H1 (cell line): ENCODE measurements around the gene ADAD2. TPM values are rescaled to one million over a fixed set of nuclear protein-coding genes. Genes with fewer than 3 reads are reported as not detected.

ENCODE experiments used
- BCL11A ChIP-seq, 2 experiments: IDR thresholded peaks; one replicate each; pipeline ENCODE4 v1.6.1; 2011; ENCODE audit warnings: low read depth in 2 of 2, low read length in 2 of 2, mild to moderate bottlenecking in 2 of 2
- CHD2 ChIP-seq: IDR thresholded peaks from 2 replicates; pipeline ENCODE4 v1.6.1; 2012; ENCODE audit warnings: low read length, improper control_type of control experiment
- CREB1 ChIP-seq: IDR thresholded peaks from 2 replicates; pipeline ENCODE4 v1.6.1; 2012; ENCODE audit warnings: inconsistent platforms
- CTBP2 ChIP-seq: IDR thresholded peaks from 2 replicates; pipeline ENCODE4 v1.7.0; 2011; ENCODE audit warnings: borderline replicate concordance, mild to moderate bottlenecking, moderate library complexity, mixed read lengths, low read length; ENCODE audit not compliant: insufficient read depth, insufficient read length
- E2F6 ChIP-seq: IDR thresholded peaks from 2 replicates; pipeline ENCODE4 v1.6.1; 2012; ENCODE audit warnings: inconsistent platforms
- JUN ChIP-seq: IDR thresholded peaks from 2 replicates; pipeline ENCODE4 v1.6.1; 2011; ENCODE audit warnings: low read depth, mild to moderate bottlenecking, improper control_type of control experiment, low read length
- JUND ChIP-seq: IDR thresholded peaks from 2 replicates; pipeline ENCODE4 v1.6.1; 2011; ENCODE audit warnings: mild to moderate bottlenecking, improper control_type of control experiment, low read length
- KDM1A ChIP-seq: fragments of 200-600, 300-600 bp; sonication (generic); IDR thresholded peaks from 2 replicates; pipeline ENCODE4 v1.7.1; 2016; ENCODE audit warnings: mild to moderate bottlenecking, low read length, borderline replicate concordance
- KDM4A ChIP-seq: IDR thresholded peaks from one replicate; pipeline ENCODE4 v1.7.1; 2012; ENCODE audit warnings: low read depth, mild to moderate bottlenecking, moderate library complexity, low read length, inconsistent platforms; ENCODE audit not compliant: severe bottlenecking
- MAFK ChIP-seq: IDR thresholded peaks from 2 replicates; pipeline ENCODE4 v1.6.1; 2012; ENCODE audit warnings: low read depth, mild to moderate bottlenecking, improper control_type of control experiment, low read length
- NANOG ChIP-seq: IDR thresholded peaks from 2 replicates; pipeline ENCODE4 v1.6.1; 2011; ENCODE audit warnings: low read length, low read depth, mild to moderate bottlenecking, inconsistent platforms; ENCODE audit not compliant: insufficient read depth, poor library complexity, severe bottlenecking
- POLR2A ChIP-seq, 2 experiments: IDR thresholded peaks; 1 replicate in 1 of 2; 2 replicates in 1 of 2; pipeline ENCODE4 v1.6.1; 2011; ENCODE audit warnings: low read depth in 2 of 2, low read length in 2 of 2, mild to moderate bottlenecking in 2 of 2; ENCODE audit errors: control extremely low read depth in 1 of 2
- RAD21 ChIP-seq, 2 experiments: IDR thresholded peaks in 1 of 2; conservative IDR thresholded peaks in 1 of 2; 2 replicates each; pipeline ENCODE4 v1.6.1; 2011; ENCODE audit warnings: low read depth in 2 of 2, low read length in 2 of 2, improper control_type of control experiment in 1 of 2, inconsistent platforms in 1 of 2, mild to moderate bottlenecking in 1 of 2, moderate library complexity in 1 of 2
- RBBP5 ChIP-seq: IDR thresholded peaks from 2 replicates; pipeline ENCODE4 v1.7.1; 2012; ENCODE audit warnings: low read depth, mild to moderate bottlenecking, inconsistent platforms, low read length, moderate library complexity, borderline replicate concordance
- RNF2 ChIP-seq: fragments of 200-900, 300-1000 bp; sonication (generic); IDR thresholded peaks from 2 replicates; pipeline ENCODE4 v1.7.1; 2016; ENCODE audit warnings: borderline replicate concordance, low read depth, mild to moderate bottlenecking, antibody characterized with exemption, low read length; ENCODE audit not compliant: poor library complexity, severe bottlenecking; ENCODE audit errors: missing control alignments
- SAP30 ChIP-seq: fragments of 300-600 bp; sonication (generic); IDR thresholded peaks from 2 replicates; pipeline ENCODE4 v1.7.1; 2012; ENCODE audit warnings: low read length, moderate library complexity, mild to moderate bottlenecking, inconsistent platforms; ENCODE audit not compliant: insufficient read depth, insufficient replicate concordance
- SIRT6 ChIP-seq: IDR thresholded peaks from one replicate; pipeline ENCODE4 v1.7.1; 2012; ENCODE audit warnings: low read length, inconsistent platforms
- SIX5 ChIP-seq: IDR thresholded peaks from 2 replicates; pipeline ENCODE4 v1.6.1; 2011; ENCODE audit warnings: mild to moderate bottlenecking, low read depth, low read length
- TCF12 ChIP-seq: IDR thresholded peaks from 2 replicates; pipeline ENCODE4 v1.6.1; 2011; ENCODE audit warnings: low read depth, mild to moderate bottlenecking, low read length
- polyA plus RNA-seq, 7 experiments: library from polyadenylated mRNA; depleted of rRNA in 3 of 7; stranded (reverse) in 5 of 7; unstranded in 2 of 7; fragments of >200 nt in 5 of 7; fragments of 200-250 nt in 2 of 7; gene quantifications; 1 replicate in 5 of 7; 2 replicates in 1 of 7; 4 replicates in 1 of 7; pipeline versions ENCODE4 v1.2.1 to v1.2.3, GENCODE V29; 2011 to 2013; ENCODE audit warnings: missing spikeins in 2 of 7, mixed read lengths in 2 of 7
- total RNA-seq: library from RNA; stranded (reverse); fragmentation: NEBNext Ultra II Directional; extraction: Animal tissue kit (Norgen Biotek cat#: 25700); gene quantifications from 2 replicates; pipeline ENCODE4 v1.2.1, GENCODE V29; 2021
- TF ChIP-seq, protein P1 (sequence below): IDR thresholded peaks from 2 replicates; pipeline ENCODE4 v1.6.1; 2011; ENCODE audit warnings: low read length, improper control_type of control experiment
- TF ChIP-seq, protein P2 (sequence below): IDR thresholded peaks from 2 replicates; pipeline ENCODE4 v1.6.1; 2011; ENCODE audit warnings: low read depth, mild to moderate bottlenecking, low read length; ENCODE audit not compliant: insufficient read depth

The ADAD2 gene
- total and polyA plus RNA-seq, 2 of the 8 experiments (the other 6 are each of a cell fraction or from before 2014, with no cell fraction given), result 1.2 to 1.3 TPM

GRCh38 chr16:84144859-84145639, 45.9 kb upstream of the ADAD2 start, which contains the start of the genes DNAAF1 and HSDL1 (continued):
- TF ChIP-seq, protein P1, sequence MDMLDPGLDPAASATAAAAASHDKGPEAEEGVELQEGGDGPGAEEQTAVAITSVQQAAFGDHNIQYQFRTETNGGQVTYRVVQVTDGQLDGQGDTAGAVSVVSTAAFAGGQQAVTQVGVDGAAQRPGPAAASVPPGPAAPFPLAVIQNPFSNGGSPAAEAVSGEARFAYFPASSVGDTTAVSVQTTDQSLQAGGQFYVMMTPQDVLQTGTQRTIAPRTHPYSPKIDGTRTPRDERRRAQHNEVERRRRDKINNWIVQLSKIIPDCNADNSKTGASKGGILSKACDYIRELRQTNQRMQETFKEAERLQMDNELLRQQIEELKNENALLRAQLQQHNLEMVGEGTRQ, result peak; percentile 92
- TF ChIP-seq SIX5, result no peak
- TF ChIP-seq SIRT6, result no peak
- TF ChIP-seq CHD2, result no peak
- TF ChIP-seq CTBP2, result no peak
- peak; percentile 13 for TF ChIP-seq KDM4A
- no peak for TF ChIP-seq CREB1
- no peak for TF ChIP-seq NANOG
- TF ChIP-seq JUN, result no peak
- TF ChIP-seq RBBP5, result no peak
- TF ChIP-seq RAD21 (IDR thresholded peaks at IDR 0.05 in 1 of 2, conservative IDR thresholded peaks at IDR 0.05 in 1 of 2; ENCODE audit: low read depth in 2 of 2, low read length in 2 of 2), result peak in 1 of 2 experiments; percentile 17; a peak in 2 of 4 replicates
- TF ChIP-seq BCL11A (IDR thresholded peaks at IDR 0.05; ENCODE audit: low read depth in 2 of 2, low read length in 2 of 2), result no peak
- TF ChIP-seq POLR2A (IDR thresholded peaks at IDR 0.05; ENCODE audit: control extremely low read depth in 1 of 2, low read depth in 2 of 2, low read length in 2 of 2), result peak in 1 of 2 experiments; percentile 52; a peak in 2 of 3 replicates
- no peak for TF ChIP-seq E2F6
- TF ChIP-seq RNF2, result no peak
- no peak for TF ChIP-seq TCF12
- TF ChIP-seq JUND, result no peak
- TF ChIP-seq SAP30, result no peak
- TF ChIP-seq KDM1A, result no peak
- TF ChIP-seq, protein P2, sequence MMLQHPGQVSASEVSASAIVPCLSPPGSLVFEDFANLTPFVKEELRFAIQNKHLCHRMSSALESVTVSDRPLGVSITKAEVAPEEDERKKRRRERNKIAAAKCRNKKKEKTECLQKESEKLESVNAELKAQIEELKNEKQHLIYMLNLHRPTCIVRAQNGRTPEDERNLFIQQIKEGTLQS, result peak; percentile 84; the same call in 1 of the 2 replicates
- no peak for TF ChIP-seq MAFK
